ENCODE data around the gene TMEM204. TPM values are rescaled to one million over a fixed set of nuclear protein-coding genes. Genes with fewer than 3 reads are reported as not detected.

The TMEM204 gene
- total RNA-seq, 4 donors from 2014 or later = 4.3 to 32.4 (median 7.9) TPM

DNA sequence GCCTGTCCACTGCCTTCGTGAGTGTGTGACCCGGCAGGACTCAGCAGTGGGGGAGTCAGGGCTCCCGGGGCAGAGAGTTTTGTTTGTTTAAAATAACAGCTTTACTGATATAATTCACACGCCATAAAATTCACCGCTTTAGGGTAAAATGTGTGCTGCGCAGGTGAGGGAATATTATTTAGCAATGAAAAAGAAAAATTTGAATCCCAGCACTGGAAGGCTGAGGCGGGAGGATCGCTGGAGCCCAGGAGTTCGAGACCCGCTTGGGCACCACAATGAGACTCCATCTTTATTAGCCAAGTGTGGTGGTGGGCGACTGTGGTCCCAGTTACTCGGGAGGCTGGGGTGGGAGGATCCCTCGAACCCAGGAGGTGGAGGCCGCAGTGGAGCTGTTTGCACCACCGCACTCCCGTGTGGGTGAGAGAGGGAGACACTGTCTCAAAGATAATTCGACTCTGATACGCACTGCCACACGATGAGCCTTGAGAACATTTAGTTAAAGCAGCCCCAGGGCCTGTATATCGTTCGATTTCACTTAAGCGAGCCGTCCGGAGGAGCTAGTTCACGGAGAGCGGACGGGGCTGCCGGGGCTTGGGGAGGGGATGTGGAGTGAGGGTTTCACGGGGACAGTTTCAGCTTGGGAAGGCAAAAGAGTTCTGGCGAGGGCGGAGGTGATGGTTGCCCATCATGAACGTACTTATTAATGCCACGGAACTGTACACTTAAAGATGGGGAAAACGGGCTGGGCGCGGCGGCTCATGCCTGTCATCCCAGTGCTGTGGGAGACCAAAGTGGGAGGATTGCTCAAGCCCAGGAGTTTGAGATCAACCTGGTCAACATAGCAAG, 30.1 kb upstream of the TMEM204 start:
- no peaks in the 10 kb centered on the region for H3K27me3 ChIP-seq
- H3K36me3 ChIP-seq = peaks cover 35 to 85% (median 44%) of the 10 kb centered on the region in 3 donors
- H3K4me1 ChIP-seq = no peaks in the 10 kb centered on the region
- TF ChIP-seq POLR2A (IDR thresholded peaks at IDR 0.05) = no peak
- no peak for TF ChIP-seq CTCF (IDR thresholded peaks at IDR 0.05)
- no peak overlapping the region for H3K4me3 ChIP-seq
- H3K27ac ChIP-seq = no peak overlapping the region
- no peak for DNase-seq
- 96 to 97% methylated on average over 35 of the region's 37 CpGs for WGBS, 2 donors
- H3K9me3 ChIP-seq = no peaks in the 10 kb centered on the region
- intact Hi-C loops (cut with DNase I) = no loop called here

DNA sequence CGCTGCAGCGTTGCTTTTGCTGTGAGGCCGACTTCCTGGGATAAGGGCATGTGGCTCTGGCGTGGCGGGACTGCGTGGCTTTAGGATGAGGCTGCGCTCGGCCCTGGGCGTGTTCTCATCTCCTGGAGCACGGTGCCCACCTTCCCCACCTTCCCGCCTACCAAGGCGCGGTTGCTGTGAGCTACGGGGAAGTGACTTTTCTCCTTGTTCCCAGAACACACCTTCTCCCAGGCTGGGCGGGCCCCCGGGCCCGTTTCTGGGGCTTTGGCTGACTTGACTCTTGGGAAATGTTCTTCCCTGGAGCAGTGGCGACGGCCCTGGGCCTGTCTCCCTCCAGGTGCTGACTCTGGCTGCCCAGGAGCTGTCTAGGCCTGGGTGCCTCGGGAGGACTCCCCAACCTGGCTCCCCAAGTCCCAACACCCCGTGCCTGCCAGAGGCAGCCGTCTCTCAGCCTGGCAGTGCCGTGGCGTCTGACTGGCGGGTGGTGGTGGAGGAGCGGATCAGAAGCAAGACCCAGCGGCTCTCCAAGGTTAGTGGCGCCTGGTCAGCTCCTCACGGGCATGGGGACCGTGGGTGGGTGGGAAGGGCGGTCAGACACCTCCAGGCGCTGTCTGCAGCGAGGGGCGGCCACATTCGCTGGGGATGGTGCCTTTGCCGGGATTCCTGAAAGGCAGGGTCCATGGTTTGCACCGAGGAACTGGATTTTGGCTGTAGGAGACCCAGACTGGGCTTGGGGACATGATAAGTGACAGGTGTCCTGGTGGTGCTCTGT, 28.2 kb upstream of the TMEM204 start:
- Histone ChIP-seq H3K9me3 (no peaks in the 10 kb centered on the region), H3K27me3 (no peaks in the 10 kb centered on the region), H3K4me3 (no peak overlapping the region), H3K27ac (no peak overlapping the region), H3K4me1 (peaks cover 0 to 15% (median 11%) of the 10 kb centered on the region in 3 donors), H3K36me3 (peaks cover 28 to 85% (median 34%) of the 10 kb centered on the region in 3 donors)
- intact Hi-C loops (cut with DNase I) = no loop called here
- DNase-seq = no peak
- 71 to 93% methylated on average over 3 to 13 of the region's 37 CpGs for WGBS, 2 donors
- TF ChIP-seq POLR2A (IDR thresholded peaks at IDR 0.05) (no peak), CTCF (IDR thresholded peaks at IDR 0.05) (no peak)

DNA sequence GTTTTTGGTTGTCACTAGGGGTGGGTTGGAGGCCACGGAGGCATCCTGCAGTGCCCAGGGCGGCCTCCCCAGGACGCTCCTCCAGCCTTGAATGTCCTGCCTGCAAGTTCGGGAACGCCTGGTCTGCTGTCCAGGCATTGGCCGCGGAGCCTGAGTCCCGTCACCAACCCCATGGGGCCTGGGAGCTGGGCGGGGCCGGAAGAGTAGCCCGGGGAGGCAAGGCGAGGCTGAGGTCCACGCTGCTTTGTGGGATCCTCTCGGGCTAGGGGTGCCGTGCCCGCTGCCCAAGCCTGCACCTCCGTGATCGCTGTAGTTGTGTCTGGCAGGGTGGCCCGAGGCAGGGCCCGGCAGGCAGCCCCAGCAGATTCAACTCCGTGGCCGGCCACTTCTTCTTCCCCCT, 27.6 kb upstream of the TMEM204 start:
- H3K36me3 ChIP-seq = peaks cover 25 to 85% (median 27%) of the 10 kb centered on the region in 3 donors
- H3K27ac ChIP-seq = no peak overlapping the region
- H3K4me3 ChIP-seq = no peak overlapping the region
- peaks cover 0 to 22% (median 12%) of the 10 kb centered on the region in 3 donors for H3K4me1 ChIP-seq
- H3K27me3 ChIP-seq = no peaks in the 10 kb centered on the region
- no peaks in the 10 kb centered on the region for H3K9me3 ChIP-seq
- no peak for DNase-seq
- intact Hi-C loops (cut with DNase I) = no loop called here
- 87% methylated on average over 3 of the region's 22 CpGs; no CpG with 5 or more reads in 1 of the 2 donors for WGBS, 2 donors
- TF ChIP-seq CTCF (IDR thresholded peaks at IDR 0.05) (no peak), POLR2A (IDR thresholded peaks at IDR 0.05) (no peak)

DNA sequence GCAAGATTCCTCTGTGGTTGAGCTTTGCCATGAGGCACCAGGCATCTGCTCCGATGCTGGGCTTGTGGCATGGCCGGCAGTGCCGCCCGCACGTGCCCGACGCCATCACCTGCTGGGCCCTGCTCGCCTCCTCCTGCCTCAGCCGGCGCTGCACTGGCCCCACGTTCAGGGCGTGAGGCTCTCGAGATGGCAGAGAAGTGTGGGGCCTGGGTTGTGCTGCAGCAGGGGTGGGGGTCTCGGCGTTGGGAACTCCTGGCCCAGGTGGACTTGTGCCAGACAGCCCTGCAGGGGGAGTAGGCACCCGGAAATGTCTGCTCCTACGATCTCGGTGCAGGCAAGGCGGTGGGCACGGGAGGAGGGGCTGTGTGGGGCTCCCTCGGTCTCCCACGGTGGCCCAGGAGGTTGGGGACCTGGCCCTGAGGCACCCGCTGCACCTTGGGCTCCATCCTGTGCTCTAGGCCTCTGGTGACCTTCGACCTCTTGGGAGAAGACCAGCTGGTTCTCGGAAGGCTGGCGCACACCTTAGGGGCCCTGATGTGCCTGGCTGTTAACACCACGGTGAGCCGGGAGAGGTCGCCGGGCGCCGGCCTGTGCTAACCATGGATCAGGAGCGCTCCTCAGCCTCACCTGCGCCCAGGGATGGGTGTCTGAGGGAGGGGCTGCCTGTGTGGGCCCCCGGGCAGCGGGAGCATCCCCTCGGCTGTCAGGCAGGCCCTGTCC, 26.8 kb upstream of the TMEM204 start:
- Histone ChIP-seq H3K36me3 (peaks cover 21 to 82% (median 22%) of the 10 kb centered on the region in 3 donors), H3K27ac (no peak overlapping the region), H3K9me3 (no peaks in the 10 kb centered on the region), H3K27me3 (no peaks in the 10 kb centered on the region), H3K4me1 (peaks cover 0 to 27% (median 12%) of the 10 kb centered on the region in 3 donors), H3K4me3 (no peak overlapping the region)
- 93% methylated on average over 3 of the region's 37 CpGs; no CpG with 5 or more reads in 1 of the 2 donors for WGBS, 2 donors
- intact Hi-C loops (cut with DNase I) = no loop called here
- no peak for DNase-seq
- no peak for TF ChIP-seq POLR2A (IDR thresholded peaks at IDR 0.05)
- no peak for TF ChIP-seq CTCF (IDR thresholded peaks at IDR 0.05)

Measured in esophagus squamous epithelium (tissue), 5 donors.